GM13977 (cell line): Measurements from ENCODE around the gene VPS13D.
A peak's percentile ranks its signal among the peaks of the same experiment; 100 is the strongest.

Source experiments
- DNase-seq: peaks from one replicate; pipeline ENCODE4 v3.0.0; 2012; ENCODE audit warnings: low spot score
- in situ Hi-C: fragments of 300-500 bp; cut with MboI; formaldehyde crosslinking; loops from one replicate; pipeline ENCODE4 v1.12.0; 2022; ENCODE audit warnings: low sequenced_read_pairs, low pct_unique_long_range_greater_than_20kb, mixed read lengths, inconsistent platforms; ENCODE audit not compliant: unreplicated experiment
- TF ChIP-seq, protein P1 (sequence below): IDR thresholded peaks from 2 replicates; pipeline ENCODE4 v1.5.1; 2012; ENCODE audit warnings: mild to moderate bottlenecking, control low read depth; ENCODE audit not compliant: insufficient read depth; ENCODE audit errors: extremely low read depth, missing control alignments

The VPS13D gene

DNA sequence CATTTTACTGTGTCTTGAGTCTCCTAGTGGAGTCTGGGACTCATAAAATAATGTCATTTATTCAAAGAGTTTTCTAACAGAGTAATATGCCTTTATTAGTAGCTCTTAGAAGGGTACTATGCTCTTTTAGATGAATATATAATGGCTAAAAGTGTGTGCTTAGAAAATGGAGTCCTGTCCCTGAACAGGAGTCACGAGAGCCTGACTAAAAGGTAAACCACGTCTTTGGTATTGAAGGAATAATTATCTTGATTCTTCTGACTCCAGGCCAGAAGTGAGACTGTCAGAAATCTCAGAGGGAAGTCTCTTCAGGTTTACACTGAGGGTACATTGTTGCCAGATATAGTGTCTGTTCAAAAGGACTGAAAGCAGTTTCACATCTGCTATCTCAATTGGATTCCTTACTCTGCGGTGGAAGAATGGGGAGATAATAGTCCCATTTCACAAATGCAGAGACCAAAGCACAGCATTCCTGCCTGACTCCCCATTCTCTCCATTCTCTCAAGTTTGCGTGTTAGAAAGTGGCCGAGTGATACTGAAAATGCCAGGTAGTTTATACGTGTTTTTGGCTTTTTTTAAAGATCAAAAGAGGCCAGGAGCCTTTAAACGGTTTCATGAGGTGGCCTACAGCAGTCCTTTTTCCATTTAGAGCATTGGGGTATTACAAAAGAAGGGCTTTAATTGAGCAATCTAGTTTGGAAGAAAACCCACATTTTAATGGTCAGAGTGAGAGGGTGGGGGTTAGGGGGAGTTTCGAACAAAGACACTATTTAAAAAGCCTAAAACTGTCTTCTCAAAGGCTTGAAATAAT, 176.6 kb downstream of the VPS13D start:
- no peak for DNase-seq
- in situ Hi-C loops, result no loop called here
- TF ChIP-seq, protein P1, sequence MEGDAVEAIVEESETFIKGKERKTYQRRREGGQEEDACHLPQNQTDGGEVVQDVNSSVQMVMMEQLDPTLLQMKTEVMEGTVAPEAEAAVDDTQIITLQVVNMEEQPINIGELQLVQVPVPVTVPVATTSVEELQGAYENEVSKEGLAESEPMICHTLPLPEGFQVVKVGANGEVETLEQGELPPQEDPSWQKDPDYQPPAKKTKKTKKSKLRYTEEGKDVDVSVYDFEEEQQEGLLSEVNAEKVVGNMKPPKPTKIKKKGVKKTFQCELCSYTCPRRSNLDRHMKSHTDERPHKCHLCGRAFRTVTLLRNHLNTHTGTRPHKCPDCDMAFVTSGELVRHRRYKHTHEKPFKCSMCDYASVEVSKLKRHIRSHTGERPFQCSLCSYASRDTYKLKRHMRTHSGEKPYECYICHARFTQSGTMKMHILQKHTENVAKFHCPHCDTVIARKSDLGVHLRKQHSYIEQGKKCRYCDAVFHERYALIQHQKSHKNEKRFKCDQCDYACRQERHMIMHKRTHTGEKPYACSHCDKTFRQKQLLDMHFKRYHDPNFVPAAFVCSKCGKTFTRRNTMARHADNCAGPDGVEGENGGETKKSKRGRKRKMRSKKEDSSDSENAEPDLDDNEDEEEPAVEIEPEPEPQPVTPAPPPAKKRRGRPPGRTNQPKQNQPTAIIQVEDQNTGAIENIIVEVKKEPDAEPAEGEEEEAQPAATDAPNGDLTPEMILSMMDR, result no peak

DNA sequence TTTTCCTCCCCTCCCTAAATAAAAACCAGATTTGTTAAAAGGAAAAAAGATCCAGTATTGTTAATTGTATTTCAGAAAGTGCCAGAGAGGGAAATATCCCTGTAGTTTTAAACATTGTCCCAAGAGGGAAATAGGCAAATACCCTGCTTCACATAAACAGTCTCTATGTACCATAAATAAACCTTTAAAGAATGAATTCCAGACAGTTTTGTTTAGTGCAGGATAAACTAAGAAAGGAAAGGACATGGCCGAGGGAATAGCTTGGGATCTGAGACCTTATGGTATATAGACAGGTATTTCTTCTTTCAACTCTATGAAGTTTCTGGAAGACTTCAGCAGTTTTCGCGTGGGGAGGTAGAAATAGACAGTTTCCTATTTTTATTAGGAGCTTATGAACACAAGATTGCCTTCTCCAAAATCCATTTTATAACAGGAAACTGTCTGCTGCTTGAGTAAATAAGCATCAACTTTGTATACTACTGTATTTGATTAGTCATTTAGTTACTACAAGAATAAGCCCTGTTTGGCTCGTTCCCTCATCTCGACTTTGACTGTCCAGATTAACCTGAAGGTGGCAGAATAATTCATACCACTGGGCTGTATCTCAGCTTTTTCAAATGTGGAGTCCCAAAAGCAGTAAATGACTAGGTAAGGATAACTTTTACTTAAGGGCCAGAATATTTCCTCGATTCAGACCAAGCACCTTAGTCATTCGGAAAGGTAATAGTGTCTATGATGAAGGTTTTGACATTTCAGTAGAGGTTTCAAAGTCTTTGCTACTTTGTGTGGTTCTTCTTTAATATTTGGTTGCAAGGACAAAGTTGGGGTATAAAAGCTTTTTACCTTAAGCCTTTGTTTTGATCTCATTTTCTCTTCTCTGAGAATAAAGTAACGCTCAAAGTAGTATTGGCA, 177.5 kb downstream of the VPS13D start:
- in situ Hi-C loops, result no loop called here
- TF ChIP-seq, protein P1, result no peak
- DNase-seq, result peak; percentile 21

DNA sequence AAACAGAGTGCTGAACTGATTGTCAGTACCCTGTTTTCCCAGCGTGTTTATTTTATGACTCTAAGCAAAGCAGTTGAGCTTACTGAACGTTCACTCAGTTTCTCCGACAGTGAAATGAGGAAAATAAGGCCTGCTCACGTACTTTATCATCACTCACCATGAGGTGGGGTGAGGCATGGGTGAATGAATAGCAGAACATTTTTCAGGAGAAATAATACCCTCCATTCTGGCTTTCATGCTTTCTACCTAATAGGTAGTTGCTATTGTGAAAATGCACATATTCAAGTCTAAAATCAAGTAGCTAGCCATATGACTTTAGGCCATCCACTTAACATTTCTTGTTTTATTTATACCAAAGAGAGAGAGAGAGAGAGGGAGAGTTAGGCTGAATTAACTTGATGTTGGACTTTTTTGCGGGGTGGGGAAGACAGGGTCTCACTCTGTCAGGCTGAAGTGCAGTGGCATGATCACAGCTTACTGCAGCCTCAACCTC, 178.2 kb downstream of the VPS13D start:
- no peak for DNase-seq
- TF ChIP-seq, protein P1, result no peak
- in situ Hi-C loops, result no loop called here

DNA sequence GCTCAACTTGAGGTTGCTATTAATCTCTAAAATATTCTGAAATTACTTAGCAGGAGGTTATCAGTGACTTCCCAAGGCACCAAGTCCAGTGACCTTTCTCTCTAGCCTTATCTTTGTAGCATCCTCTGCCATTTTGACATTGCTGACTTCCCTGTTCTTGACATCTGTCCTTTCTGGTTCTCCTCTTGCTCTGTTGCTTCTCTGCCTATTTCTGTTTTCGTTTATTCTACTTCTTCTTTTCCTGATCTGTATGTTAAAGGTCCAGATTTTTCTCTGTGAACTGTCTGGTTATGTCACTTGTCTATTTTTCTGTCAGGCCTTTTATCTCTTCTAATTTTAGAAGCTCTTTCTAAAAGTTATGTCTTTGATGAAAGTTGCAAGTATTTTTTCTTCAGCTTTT, 178.8 kb downstream of the VPS13D start:
- DNase-seq, result no peak
- in situ Hi-C loops, result no loop called here
- TF ChIP-seq, protein P1, result no peak

DNA sequence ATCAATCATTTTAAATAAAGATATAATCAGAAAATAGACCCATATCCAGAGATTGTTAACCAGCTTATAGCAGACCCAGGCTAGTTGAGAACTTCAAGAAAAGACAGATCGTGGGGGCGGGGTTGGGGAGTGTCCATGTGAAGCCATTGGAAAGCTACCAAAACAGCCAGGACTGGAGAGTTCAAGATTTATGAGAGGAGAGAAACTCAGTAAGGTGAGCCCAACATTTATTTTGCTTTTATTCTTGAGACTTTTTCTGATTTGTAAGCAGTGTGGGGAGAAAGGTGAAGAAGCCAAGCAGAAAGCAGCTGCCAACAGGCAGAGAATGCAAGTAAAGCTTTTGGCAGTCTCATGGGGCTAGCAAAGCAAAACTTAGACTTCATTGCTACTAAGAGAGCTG, 179.9 kb downstream of the VPS13D start:
- DNase-seq, result no peak
- in situ Hi-C loops, result no loop called here
- TF ChIP-seq, protein P1, result no peak

DNA sequence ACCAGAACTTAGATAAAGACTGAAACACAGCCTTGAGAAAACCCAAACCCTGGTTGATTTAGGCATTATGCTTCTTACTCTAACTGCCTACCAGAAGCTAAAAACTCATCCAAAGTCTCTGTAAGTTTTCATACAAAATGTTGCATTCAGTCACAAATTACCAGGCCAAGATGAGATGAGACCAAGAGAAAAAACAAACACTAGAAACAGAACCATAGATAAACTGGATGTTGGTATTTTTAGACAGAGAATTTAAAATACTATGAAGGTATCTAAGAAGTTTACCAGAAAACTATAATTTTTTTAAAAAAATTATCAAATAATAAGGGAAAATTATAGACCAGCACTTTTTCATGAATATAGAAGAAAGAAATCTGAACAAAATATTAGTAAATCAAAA, 180.5 kb downstream of the VPS13D start:
- TF ChIP-seq, protein P1, result no peak
- in situ Hi-C loops, result no loop called here
- DNase-seq, result no peak
